Small intestine (tissue), 7 donors: ENCODE results near the gene CTSE. TPM values are rescaled to one million over a fixed set of nuclear protein-coding genes. Genes with fewer than 3 reads are reported as not detected.
"Not testable (repeated sequence)": the region's sequence is repeated elsewhere in the genome, so short reads cannot be mapped to it uniquely, and the experiment has no call there.

Experiments
- DNase-seq, 2 donors: peaks; one replicate each; pipeline versions ENCODE4 v3.0.0 to v3.0.0-alpha.2; 2013
- FAIRE-seq: peaks from 2 replicates; lab custom pipeline; 2012; peaks lifted over from hg19 to GRCh38; lab: Jason Lieb, UNC
- H3K27ac ChIP-seq, 3 donors: one replicate each; pipeline ENCODE4 v1.5.1; 2013; ENCODE audit warnings: low read length in 2 of 3, mild to moderate bottlenecking in 2 of 3, control low read depth in 1 of 3, inconsistent platforms in 1 of 3, low read depth in 1 of 3, moderate library complexity in 1 of 3
- H3K27me3 ChIP-seq, 3 donors: one replicate each; pipeline ENCODE4 v1.6.1; 2013; ENCODE audit warnings: low read length in 3 of 3, inconsistent platforms in 1 of 3; ENCODE audit not compliant: control insufficient read depth in 3 of 3, insufficient read depth in 3 of 3
- H3K36me3 ChIP-seq, 3 donors: one replicate each; pipeline ENCODE4 v1.6.1; 2013; ENCODE audit warnings: low read length in 3 of 3, inconsistent platforms in 1 of 3, low read depth in 1 of 3, mild to moderate bottlenecking in 1 of 3, moderate library complexity in 1 of 3; ENCODE audit not compliant: control insufficient read depth in 3 of 3, insufficient read depth in 2 of 3
- H3K4me1 ChIP-seq, 3 donors: one replicate each; pipeline ENCODE4 v1.6.1; 2013; ENCODE audit warnings: low read length in 2 of 3, inconsistent platforms in 1 of 3, low read depth in 1 of 3, mild to moderate bottlenecking in 1 of 3, moderate library complexity in 1 of 3; ENCODE audit not compliant: control insufficient read depth in 3 of 3, insufficient read depth in 2 of 3
- H3K4me3 ChIP-seq, 3 donors: one replicate each; pipeline ENCODE4 v1.5.1; 2013; ENCODE audit warnings: low read length in 3 of 3, control low read depth in 1 of 3, inconsistent platforms in 1 of 3, low read depth in 1 of 3, mild to moderate bottlenecking in 1 of 3, moderate library complexity in 1 of 3
- H3K9me3 ChIP-seq, 2 donors: one replicate each; pipeline ENCODE4 v1.6.1; 2013; ENCODE audit warnings: low read depth in 1 of 2, low read length in 1 of 2; ENCODE audit not compliant: control insufficient read depth in 2 of 2, insufficient read depth in 1 of 2
- WGBS, 3 donors: extraction: QIAGEN DNeasy Blood & Tissue Kit; methylation state at CpG; one replicate each; pipeline ENCODE4 v1.1.7; 2013; 5-methylcytosine and 5-hydroxymethylcytosine counted together
- polyA plus RNA-seq, 4 donors: library from polyadenylated mRNA; stranded (reverse) in 3 of 4; unstranded in 1 of 4; fragments of 200-250 nt in 3 of 4; fragments of 120-200 nt in 1 of 4; gene quantifications; one replicate each; pipeline versions ENCODE4 v1.2.1 to v1.2.3, GENCODE V29; 2013
- donor health status: healthy with polysubstance abuse.
- donor health status: control.
- donor health status: control.
- donor health status: Bipolar disorder and iron deficiency.
- donor health status: healthy.

CTSE gene
- polyA plus RNA-seq, 4 donors = 13.0 to 216 (median 112) TPM

DNA sequence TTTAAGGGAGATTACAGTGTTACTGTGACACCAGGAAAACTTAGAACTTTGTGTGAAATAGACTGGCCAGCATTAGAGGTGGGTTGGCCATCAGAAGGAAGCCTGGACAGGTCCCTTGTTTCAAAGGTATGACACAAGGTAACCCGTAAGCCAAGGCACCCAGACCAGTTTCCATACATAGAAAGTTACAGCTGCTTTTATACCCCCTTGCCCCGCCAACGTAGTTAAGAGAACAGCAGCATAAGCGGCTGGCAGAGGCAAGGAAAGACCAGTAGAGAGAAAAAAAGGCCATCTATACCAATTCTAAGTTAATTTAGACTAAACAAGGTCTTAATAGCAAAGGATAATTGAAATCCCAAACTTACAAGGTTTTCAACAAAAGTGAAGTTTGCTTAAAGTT, 29.9 kb upstream of the CTSE start:
- not testable (repeated sequence) for H3K27me3 ChIP-seq, H3K9me3 ChIP-seq, H3K27ac ChIP-seq, DNase-seq, FAIRE-seq, H3K4me3 ChIP-seq, H3K36me3 ChIP-seq
- 89 to 98% (median 92%) methylated on average over 4 of the region's 4 CpGs for WGBS, 3 donors
- peaks cover 0 to 20% (median 2%) of the 10 kb centered on the region in 3 donors for H3K4me1 ChIP-seq

GRCh38 chr1:206052919-206053610, 29.4 kb upstream of the CTSE start, which contains the start of gene RHEX:
Gene RHEX, plus strand, starts transcription at chr1:206053173. Its CDS starts 44,656 bp downstream, at chr1:206097829.
- H3K27me3 ChIP-seq, H3K36me3 ChIP-seq, H3K9me3 ChIP-seq, H3K4me3 ChIP-seq: not testable (repeated sequence)
- peaks cover 0 to 24% (median 2%) of the 10 kb centered on the region in 3 donors for H3K4me1 ChIP-seq
- 74 to 81% (median 76%) methylated on average over 17 of the region's 17 CpGs for WGBS, 3 donors
- DNase-seq (peak in 1 of 2 donors; percentile 24), FAIRE-seq (peak; percentile 10)
- peak within 1 kb of the TSS in 1 of 3 donors; percentile 55 for H3K27ac ChIP-seq

DNA sequence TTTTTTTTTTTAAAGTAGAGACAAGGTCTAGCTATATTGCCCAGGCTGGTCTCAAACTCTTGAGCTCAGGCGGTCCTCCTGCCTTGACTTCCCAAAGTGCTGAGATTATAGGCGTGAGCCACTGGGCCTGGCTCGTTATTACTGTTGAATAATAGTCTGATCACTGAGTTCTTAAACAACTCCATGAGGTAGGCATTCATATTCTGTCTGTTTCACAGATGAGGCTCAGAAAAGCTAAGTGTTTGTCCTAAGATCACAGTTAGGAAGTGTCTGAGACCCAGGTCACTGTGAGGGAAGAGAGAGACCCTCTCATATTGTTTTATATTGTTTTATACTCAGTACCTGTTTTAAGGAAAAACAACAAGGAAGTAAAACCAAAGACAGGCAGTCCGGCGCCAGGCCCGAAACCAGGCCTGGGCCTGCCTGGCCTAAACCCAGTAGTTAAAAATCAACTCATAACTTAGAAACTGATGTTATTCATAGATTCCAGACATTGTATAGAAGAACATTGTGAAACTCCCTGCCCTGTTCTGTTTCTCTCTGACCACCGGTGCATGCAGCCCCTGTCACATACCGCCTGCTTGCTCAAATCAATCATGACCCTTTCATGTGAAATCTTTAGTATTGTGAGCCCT, 28.7 kb upstream of the CTSE start:
- H3K9me3 ChIP-seq, DNase-seq, H3K4me3 ChIP-seq, H3K36me3 ChIP-seq, FAIRE-seq, H3K27me3 ChIP-seq: not testable (repeated sequence)
- peaks cover 0 to 31% (median 2%) of the 10 kb centered on the region in 3 donors for H3K4me1 ChIP-seq
- H3K27ac ChIP-seq = peak overlapping the region in 1 of 3 donors; percentile 51
- WGBS, 3 donors = 88 to 98% (median 92%) methylated on average over 3 to 6 of the region's 8 CpGs

DNA sequence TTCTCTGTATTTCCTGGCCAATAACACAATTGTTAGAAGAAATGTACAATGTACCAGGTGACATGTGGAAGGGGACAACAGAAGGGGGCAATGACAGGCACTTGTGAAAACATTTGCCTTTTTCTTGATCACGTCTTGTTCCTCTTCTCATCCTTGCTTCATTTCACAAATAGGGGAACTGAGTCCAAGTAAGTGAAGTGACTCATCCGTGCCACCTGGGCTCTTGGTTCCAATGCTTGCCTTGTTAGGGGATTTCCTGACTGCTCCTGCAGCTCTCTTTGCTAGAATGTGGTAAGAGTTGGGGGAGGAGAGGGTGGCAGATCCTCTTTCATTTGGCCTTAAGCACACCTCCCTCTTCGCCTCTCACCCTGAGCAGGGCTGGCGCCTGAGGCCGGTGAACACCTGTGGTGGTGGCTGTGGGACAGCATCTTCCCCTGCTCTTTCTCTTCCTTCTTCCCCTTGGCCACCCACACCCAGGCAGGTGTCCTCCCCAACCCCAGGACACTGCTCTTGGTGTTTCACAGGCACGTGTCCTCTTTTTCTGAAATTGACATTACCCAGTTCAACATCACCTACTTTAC, 27.1 kb upstream of the CTSE start:
- no peak for DNase-seq
- Histone ChIP-seq H3K27ac (peak overlapping the region in 1 of 3 donors; percentile 44), H3K27me3 (no peaks in the 10 kb centered on the region), H3K36me3 (no peaks in the 10 kb centered on the region), H3K9me3 (no peaks in the 10 kb centered on the region), H3K4me1 (peaks cover 0 to 25% (median 2%) of the 10 kb centered on the region in 3 donors), H3K4me3 (no peak overlapping the region)
- 71 to 84% (median 78%) methylated on average over 6 of the region's 6 CpGs for WGBS, 3 donors
- FAIRE-seq = no peak

GRCh38 chr1:206049919-206050600, 26.4 kb upstream of the CTSE start:
- Histone ChIP-seq H3K36me3 (no peaks in the 10 kb centered on the region), H3K4me1 (peaks cover 0 to 20% (median 2%) of the 10 kb centered on the region in 3 donors), H3K9me3 (no peaks in the 10 kb centered on the region), H3K27ac (peak overlapping the region in 1 of 3 donors; percentile 9), H3K4me3 (no peak overlapping the region), H3K27me3 (no peaks in the 10 kb centered on the region)
- no peak for FAIRE-seq
- no peak for DNase-seq
- WGBS, 3 donors = 79 to 90% (median 89%) methylated on average over 3 of the region's 3 CpGs

- H3K27ac ChIP-seq = no peak overlapping the region
- DNase-seq = peak in 1 of 2 donors; percentile 34
- no peak for FAIRE-seq
These were observed 25.6 kb upstream of the CTSE start for GRCh38 chr1:206049293-206049692.

DNA sequence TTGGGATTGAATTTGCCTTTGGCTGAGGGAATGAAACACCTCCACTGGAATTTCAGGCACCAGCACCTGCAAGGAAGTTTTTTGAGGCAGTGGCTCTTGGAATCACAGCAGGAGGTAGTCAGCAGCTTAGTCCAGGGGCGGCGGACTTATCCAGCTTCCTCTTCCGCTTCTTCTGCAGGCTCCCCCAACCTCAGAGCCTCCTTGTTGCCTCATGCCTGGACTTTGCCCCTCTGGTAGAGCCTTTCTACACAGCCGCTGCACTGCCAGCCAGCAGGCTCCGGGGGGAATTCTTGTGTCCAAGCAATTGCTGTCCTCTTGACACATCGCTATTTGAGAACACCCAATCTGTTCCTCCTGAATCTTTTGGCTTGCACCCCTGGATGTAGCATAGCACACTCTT, 24.9 kb upstream of the CTSE start:
- WGBS, 3 donors = 17 to 57% (median 39%) methylated on average over 6 of the region's 6 CpGs
- H3K4me1 ChIP-seq = peaks cover 0 to 15% (median 2%) of the 10 kb centered on the region in 3 donors
- DNase-seq (peak; percentile 94), FAIRE-seq (no peak)
- H3K9me3 ChIP-seq = no peaks in the 10 kb centered on the region
- H3K4me3 ChIP-seq = no peak overlapping the region
- H3K27me3 ChIP-seq = no peaks in the 10 kb centered on the region
- no peaks in the 10 kb centered on the region for H3K36me3 ChIP-seq
- peak overlapping the region in 2 of 3 donors; percentile 14 to 38 for H3K27ac ChIP-seq

More at GRCh38 chr1:206049293-206049692, 25.6 kb upstream of the CTSE start:
- H3K4me3 ChIP-seq = no peak overlapping the region
- H3K4me1 ChIP-seq = peaks cover 0 to 17% (median 2%) of the 10 kb centered on the region in 3 donors
- H3K9me3 ChIP-seq = no peaks in the 10 kb centered on the region
- H3K36me3 ChIP-seq = no peaks in the 10 kb centered on the region
- no peaks in the 10 kb centered on the region for H3K27me3 ChIP-seq

DNA sequence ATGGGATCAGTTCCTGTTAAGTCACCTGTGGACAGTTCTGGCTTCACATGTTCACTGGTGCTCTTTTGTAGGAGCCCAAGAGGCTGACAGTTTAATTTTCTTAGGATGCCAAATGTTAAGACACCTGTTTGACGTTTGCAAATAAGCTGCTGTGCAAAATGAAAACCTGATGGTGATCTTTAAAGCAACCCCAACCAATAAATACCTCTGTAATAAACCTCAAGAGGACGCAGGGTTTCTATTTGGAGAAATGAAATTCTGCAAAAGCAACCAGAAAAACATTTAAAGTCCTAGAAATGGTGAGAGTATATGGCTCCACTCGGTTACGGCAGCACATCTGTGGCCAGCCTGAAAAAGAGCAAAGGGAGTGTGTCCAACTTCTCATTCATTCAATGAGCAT, 23.6 kb upstream of the CTSE start:
- DNase-seq = no peak
- H3K36me3 ChIP-seq = no peaks in the 10 kb centered on the region
- peaks cover 0 to 15% (median 2%) of the 10 kb centered on the region in 3 donors for H3K4me1 ChIP-seq
- FAIRE-seq = no peak
- H3K27ac ChIP-seq = peak overlapping the region in 1 of 3 donors; percentile 27
- 74 to 81% (median 77%) methylated on average over 4 of the region's 4 CpGs for WGBS, 3 donors
- no peaks in the 10 kb centered on the region for H3K27me3 ChIP-seq
- no peak overlapping the region for H3K4me3 ChIP-seq
- H3K9me3 ChIP-seq = no peaks in the 10 kb centered on the region
